Large intestine (tissue), 3 donors: ENCODE data around the gene JAG1. TPM values are rescaled to one million over a fixed set of nuclear protein-coding genes. Genes with fewer than 3 reads are reported as not detected.

Source experiments
- DNase-seq, 2 donors: peaks; one replicate each; pipeline versions ENCODE4 v3.0.0 to v3.0.0-alpha.2; 2013
- H3K27ac ChIP-seq: one replicate; pipeline ENCODE4 v1.5.1; 2013; ENCODE audit warnings: low read length
- H3K27me3 ChIP-seq: 2 replicates; pipeline ENCODE4 v1.6.1; 2013; ENCODE audit warnings: low read length; ENCODE audit not compliant: control insufficient read depth, insufficient read depth
- H3K36me3 ChIP-seq: 2 replicates; pipeline ENCODE4 v1.6.1; 2013; ENCODE audit warnings: low read length; ENCODE audit not compliant: control insufficient read depth, insufficient read depth
- H3K4me1 ChIP-seq: one replicate; pipeline ENCODE4 v1.6.1; 2013; ENCODE audit warnings: low read length; ENCODE audit not compliant: control insufficient read depth, insufficient read depth
- H3K4me3 ChIP-seq: one replicate; pipeline ENCODE4 v1.5.1; 2013; ENCODE audit warnings: low read length
- H3K9me3 ChIP-seq: one replicate; pipeline ENCODE4 v1.6.1; 2013; ENCODE audit warnings: mild to moderate bottlenecking, low read depth, low read length, moderate library complexity; ENCODE audit not compliant: control insufficient read depth
- WGBS: methylation state at CpG from one replicate; pipeline ENCODE4 v1.1.5; 2013; ENCODE audit warnings: low lambda C conversion rate; ENCODE audit not compliant: insufficient coverage; 5-methylcytosine and 5-hydroxymethylcytosine counted together
- polyA plus RNA-seq: library from polyadenylated mRNA; unstranded; fragments of 120-200 nt; gene quantifications from one replicate; pipeline ENCODE4 v1.2.1, GENCODE V29; 2013

The JAG1 gene
- polyA plus RNA-seq, 1 donor, result 72.0 TPM

DNA sequence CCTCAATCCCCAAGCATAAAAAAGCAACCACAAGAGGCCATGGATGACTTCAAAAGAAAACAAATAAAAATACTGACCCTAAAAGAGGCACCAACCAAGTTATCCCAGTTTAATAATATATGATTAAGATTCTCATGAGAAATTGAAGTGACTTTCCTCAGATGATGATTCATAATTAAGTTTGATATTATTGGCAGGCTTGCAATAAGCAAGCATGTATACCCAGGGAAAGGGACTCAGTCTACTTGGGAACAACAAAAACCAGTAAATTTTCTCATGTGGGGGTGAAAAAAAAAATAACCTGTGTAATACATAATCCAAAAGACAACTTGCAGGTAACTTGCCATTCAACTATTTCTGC lies 19.6 kb downstream of the JAG1 start:
- no peak overlapping the region for H3K27ac ChIP-seq
- H3K27me3 ChIP-seq, result no peaks in the 10 kb centered on the region
- no peaks in the 10 kb centered on the region for H3K9me3 ChIP-seq
- H3K4me3 ChIP-seq, result no peak overlapping the region
- peaks cover 91% of the 10 kb centered on the region for H3K36me3 ChIP-seq
- H3K4me1 ChIP-seq, result peaks cover 7% of the 10 kb centered on the region
- DNase-seq, result no peak

DNA sequence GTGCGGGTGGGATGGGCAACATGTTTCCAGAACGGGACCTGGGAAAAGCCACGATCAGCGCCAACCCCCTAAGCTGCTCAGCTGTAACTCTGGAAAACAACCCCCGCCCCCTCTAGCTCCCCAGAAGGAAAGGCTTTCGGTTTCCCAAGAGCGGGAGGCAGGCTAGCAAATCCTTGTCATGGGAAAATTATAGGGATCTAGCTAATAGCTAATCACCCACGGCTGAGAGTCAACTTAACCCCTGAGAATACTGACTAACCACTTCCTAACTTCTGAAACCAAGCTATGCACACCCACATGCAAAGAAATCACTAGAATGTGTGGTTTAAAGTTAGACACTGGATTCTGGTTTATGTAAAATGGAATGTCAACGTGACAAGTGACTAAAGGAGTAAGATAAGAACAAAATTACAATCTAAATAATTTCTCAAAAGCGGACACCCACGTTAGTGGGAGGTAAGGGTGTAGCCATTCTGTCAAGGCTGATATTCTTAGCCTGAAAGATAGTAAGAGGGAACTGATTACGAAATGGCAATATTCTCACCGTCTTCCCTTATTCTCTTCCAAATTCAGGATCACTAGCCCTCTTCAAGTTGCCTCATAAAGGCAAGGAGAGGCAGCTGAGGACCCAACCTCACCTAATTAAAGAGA lies 20.1 kb downstream of the JAG1 start:
- Histone ChIP-seq H3K4me1 (peaks cover 7% of the 10 kb centered on the region), H3K36me3 (peaks cover 93% of the 10 kb centered on the region)
- WGBS, result 59% methylated on average over 3 of the region's 13 CpGs

DNA sequence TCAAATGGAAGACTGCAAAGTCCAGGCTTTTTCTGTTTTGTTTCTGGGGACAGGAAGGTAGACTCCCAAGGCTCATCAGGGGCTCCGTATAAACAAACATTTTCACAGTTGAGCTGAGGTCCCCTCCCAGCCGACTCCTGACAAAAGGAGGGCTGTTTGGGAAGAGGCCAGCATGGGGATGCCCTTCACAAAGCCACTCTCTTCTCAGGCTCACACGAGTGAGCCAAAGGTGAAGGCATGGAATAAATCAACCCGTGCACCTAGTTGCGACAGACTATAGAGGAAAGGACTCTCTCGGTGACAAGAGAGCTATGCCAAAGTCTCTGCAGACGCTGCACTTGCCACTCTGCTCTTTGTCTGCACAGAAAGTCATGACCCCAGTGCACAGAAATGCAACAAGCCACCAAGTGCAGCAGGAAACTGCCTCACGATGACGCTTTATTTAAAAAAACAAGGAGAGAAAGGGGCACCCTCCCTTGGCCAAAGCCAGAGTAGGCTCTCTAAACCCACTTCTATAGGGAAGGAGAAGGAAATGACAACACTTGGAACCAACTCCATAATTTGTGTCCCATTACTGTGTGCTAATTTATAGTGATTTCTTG lies 21.0 kb downstream of the JAG1 start:
- no peak for DNase-seq
- no peak overlapping the region for H3K27ac ChIP-seq
- no peaks in the 10 kb centered on the region for H3K27me3 ChIP-seq
- no peak overlapping the region for H3K4me3 ChIP-seq
- H3K36me3 ChIP-seq, result peaks cover 93% of the 10 kb centered on the region
- WGBS, result no CpG with 5 or more reads among the region's 9 CpGs
- H3K4me1 ChIP-seq, result peaks cover 7% of the 10 kb centered on the region
- H3K9me3 ChIP-seq, result no peaks in the 10 kb centered on the region

More for the DNA sequence above, 20.1 kb downstream of the JAG1 start:
- no peak for DNase-seq
- H3K4me3 ChIP-seq, result no peak overlapping the region
- H3K27ac ChIP-seq, result no peak overlapping the region
- H3K9me3 ChIP-seq, result no peaks in the 10 kb centered on the region
- H3K27me3 ChIP-seq, result no peaks in the 10 kb centered on the region

DNA sequence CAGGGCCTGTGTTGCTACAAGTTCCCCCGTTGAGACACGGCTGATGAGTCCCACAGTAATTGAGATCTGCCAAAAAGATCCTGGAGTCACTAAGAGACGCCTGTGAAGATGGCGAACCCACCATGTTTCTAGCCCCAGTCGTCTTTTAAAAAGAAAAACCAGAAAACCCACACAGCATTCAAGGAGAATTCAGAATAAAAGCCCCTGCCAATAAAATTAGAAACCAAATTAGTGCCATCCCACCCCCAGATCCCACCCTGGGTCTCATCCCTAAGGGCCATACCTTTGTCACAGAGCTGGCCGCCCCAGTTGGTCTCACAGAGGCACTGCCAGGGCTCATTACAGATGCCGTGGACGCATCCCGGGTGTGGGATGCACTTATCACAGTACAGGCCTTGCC lies 21.6 kb downstream of the JAG1 start:
- WGBS, result no CpG with 5 or more reads among the region's 9 CpGs
- Histone ChIP-seq H3K27ac (no peak overlapping the region), H3K4me1 (peaks cover 7% of the 10 kb centered on the region), H3K27me3 (no peaks in the 10 kb centered on the region), H3K9me3 (no peaks in the 10 kb centered on the region), H3K4me3 (no peak overlapping the region), H3K36me3 (peaks cover 94% of the 10 kb centered on the region)
- DNase-seq, result no peak

DNA sequence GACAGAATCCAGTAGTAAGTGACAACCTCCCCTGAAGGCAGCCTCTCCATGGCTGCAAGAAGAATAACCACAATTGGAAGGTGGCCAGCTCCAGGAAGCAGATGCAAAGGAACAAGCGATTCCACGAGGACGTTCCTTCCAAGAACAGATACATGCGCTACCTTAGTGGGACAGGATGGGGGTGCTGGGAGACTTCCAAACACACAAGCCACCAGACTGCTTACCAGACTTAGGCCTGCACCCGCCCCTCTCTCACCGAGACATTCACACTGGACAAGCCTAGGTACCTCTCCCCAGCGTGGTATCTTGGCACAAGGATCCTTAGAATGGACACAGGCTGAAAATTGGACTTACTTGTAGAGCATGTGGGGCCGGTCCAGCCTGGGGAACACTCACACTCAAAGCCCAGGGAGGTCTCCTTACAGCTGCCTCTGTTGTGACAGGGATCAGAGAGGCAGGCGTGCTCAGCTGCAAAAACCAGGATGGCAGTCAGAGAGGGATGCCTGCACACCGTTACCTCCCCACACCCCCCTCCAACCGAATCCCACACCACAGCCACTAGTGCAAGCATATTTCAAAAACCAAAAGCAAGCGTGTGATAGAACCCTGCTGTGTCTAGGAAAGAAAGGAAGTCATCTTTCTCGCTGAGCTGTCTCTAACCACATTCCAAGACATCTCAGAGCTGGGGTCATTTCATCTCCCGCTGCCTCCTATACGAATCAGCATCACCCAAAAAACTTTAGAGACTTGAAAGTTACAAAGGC lies 22.4 kb downstream of the JAG1 start:
- peaks cover 94% of the 10 kb centered on the region for H3K36me3 ChIP-seq
- no CpG with 5 or more reads among the region's 15 CpGs for WGBS
- no peak overlapping the region for H3K27ac ChIP-seq
- peaks cover 7% of the 10 kb centered on the region for H3K4me1 ChIP-seq
- no peak overlapping the region for H3K4me3 ChIP-seq
- peak in 1 of 2 donors; percentile 34 for DNase-seq
- H3K9me3 ChIP-seq, result no peaks in the 10 kb centered on the region
- no peaks in the 10 kb centered on the region for H3K27me3 ChIP-seq

DNA sequence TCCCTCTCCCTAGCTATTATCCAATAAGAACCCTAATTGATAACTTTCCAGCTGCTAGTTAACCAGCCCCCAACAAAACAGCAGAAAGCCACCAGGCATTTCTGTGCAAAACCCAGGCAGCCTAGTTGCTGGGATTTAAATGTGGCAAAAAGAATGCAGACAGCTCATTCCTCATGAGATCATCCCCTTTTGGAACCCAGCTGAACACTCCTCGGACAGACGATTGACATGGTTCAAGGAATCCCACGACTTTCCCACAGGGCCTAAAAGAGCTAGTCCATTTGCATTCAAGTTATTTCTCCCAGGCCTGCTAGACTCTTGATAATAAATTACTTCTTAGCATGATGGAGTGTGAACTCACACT lies 24.0 kb downstream of the JAG1 start:
- no peak overlapping the region for H3K27ac ChIP-seq
- H3K4me1 ChIP-seq, result peaks cover 4% of the 10 kb centered on the region
- no CpG with 5 or more reads among the region's 3 CpGs for WGBS
- H3K36me3 ChIP-seq, result peaks cover 94% of the 10 kb centered on the region
- DNase-seq, result no peak
- no peaks in the 10 kb centered on the region for H3K9me3 ChIP-seq
- no peak overlapping the region for H3K4me3 ChIP-seq
- H3K27me3 ChIP-seq, result no peaks in the 10 kb centered on the region

DNA sequence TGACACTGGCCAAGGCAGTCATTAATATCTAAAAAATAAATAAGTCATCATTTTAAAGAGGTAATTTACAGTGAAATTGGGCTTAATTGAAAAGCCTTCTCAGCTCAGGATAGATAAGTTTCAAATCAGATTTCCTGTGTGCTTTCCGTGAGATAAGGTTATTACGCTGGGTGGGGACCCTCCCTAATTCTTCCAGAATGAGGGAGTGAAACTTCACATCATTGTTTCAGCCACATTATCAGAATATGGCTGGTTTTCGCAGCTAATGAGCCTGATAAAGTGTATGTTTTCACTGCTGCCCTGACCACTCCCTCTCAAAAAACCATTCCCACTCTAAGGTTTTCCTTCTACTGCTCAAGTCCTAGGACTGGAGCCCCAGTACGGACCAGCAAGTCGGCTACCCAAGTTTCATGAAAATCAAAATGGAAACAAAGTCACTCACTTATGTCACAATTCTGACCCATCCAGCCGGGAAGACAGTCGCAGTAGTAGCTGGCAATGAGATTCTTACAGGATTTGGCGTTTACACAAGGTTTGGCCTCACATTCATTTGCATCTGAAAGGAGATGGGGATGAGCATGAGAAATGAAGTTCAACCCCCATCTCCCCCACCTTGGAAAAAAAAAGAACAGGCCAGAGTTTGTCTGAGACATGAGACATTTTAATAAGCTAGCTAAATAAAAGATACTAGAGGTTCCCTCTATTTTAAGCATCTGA lies 24.6 kb downstream of the JAG1 start:
- Histone ChIP-seq H3K27ac (no peak overlapping the region), H3K4me1 (no peaks in the 10 kb centered on the region), H3K36me3 (peaks cover 95% of the 10 kb centered on the region), H3K27me3 (no peaks in the 10 kb centered on the region), H3K4me3 (no peak overlapping the region), H3K9me3 (no peaks in the 10 kb centered on the region)
- WGBS, result no CpG with 5 or more reads among the region's 8 CpGs
- no peak for DNase-seq

DNA sequence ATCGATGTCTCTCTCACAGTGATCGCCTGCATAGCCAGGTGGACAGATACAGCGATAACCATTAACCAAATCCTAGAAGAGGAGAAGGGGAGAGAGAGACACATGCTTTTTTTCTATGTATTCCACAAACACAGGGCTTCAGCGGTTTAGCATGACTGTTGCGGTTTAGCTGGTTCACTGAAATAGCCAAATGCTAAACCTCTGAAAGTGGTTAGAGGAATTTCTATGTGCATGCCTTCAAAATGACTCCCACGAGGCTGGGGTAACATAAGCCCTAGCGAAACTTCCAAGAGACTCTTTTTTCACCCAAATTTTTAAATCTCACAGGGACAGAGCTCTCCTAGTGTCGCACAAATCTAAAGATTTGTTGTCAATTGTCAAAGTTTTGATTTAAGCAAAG lies 25.1 kb downstream of the JAG1 start:
- DNase-seq, result no peak
- Histone ChIP-seq H3K4me1 (no peaks in the 10 kb centered on the region), H3K4me3 (no peak overlapping the region), H3K27ac (no peak overlapping the region), H3K36me3 (peaks cover 96% of the 10 kb centered on the region), H3K9me3 (no peaks in the 10 kb centered on the region), H3K27me3 (no peaks in the 10 kb centered on the region)
- 67% methylated on average over 2 of the region's 8 CpGs for WGBS

DNA sequence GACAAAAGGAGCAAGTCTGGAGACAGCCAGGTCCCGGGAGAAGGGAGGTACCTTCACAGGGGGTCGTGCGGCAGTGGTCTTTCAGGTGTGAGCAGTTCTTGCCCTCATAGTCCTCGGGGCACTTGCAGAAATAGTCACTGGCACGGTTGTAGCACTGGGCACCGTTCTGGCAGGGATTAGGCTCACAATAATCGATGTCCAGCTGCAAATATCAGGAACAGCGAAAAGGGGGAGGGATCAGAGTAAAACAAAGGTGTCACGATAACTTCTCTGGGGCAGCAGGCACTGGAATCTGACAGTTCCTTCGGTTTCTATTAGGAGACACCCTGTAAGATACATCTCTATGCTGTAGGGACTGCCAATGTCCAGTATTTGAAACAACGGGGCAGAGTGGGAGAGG lies 25.9 kb downstream of the JAG1 start:
- no peaks in the 10 kb centered on the region for H3K4me1 ChIP-seq
- H3K4me3 ChIP-seq, result no peak overlapping the region
- no peak for DNase-seq
- H3K27ac ChIP-seq, result no peak overlapping the region
- H3K9me3 ChIP-seq, result no peaks in the 10 kb centered on the region
- WGBS, result 100% methylated on average over 2 of the region's 11 CpGs
- no peaks in the 10 kb centered on the region for H3K27me3 ChIP-seq
- H3K36me3 ChIP-seq, result peaks cover 99% of the 10 kb centered on the region

DNA sequence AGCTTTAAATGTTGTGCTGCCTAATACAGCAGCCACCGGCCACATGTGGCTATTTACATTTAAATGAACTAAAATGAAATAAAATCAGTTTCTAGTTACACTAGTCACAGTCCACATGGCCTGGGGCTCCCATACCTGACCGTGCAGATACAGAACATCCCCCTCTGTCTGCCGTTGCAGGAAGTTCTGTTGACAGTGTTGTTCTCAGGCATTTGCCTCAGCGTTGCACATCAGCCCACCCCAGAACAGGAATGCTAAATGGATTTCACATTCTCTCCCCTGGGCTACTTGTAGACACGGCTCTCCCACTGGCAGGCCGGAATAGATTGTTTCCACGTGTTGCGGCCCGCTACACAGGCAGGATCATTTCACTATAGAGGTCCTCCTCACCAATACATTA lies 26.3 kb downstream of the JAG1 start:
- no peak for DNase-seq
- Histone ChIP-seq H3K4me3 (no peak overlapping the region), H3K27ac (no peak overlapping the region), H3K27me3 (no peaks in the 10 kb centered on the region), H3K9me3 (no peaks in the 10 kb centered on the region), H3K4me1 (no peaks in the 10 kb centered on the region), H3K36me3 (peaks cover 100% of the 10 kb centered on the region)
- WGBS, result 100% methylated on average over 1 of the region's 9 CpGs
